ENCODE data around the gene CD96.

GRCh38 chr3:111668326-111668725 is 126.3 kb downstream of the CD96 start:
- no peak for TF ChIP-seq CTCF (conservative IDR thresholded peaks at IDR 0.05; ENCODE audit: low read depth in 2 of 2)
- TF ChIP-seq EZH2phosphoT487 (IDR thresholded peaks at IDR 0.05; ENCODE audit: unreplicated experiment), result no peak
- no peak for TF ChIP-seq REST (IDR thresholded peaks at IDR 0.05; ENCODE audit: unreplicated experiment)
- no peak for TF ChIP-seq EZH2 (IDR thresholded peaks at IDR 0.05; ENCODE audit: low read depth, unreplicated experiment)

Measured in GM23338 (cell line).